Measurements from ENCODE around the gene GLB1L3. TPM values are rescaled to one million over a fixed set of nuclear protein-coding genes. Genes with fewer than 3 reads are reported as not detected.

The GLB1L3 gene
- total RNA-seq, 1 experiment from 2014 or later: not detected

- ChIA-PET RAD21 (ENCODE audit: low non-redundant PET in 1 of 2, low total read pairs in 2 of 2, uncharacterized antibody in 2 of 2, unreplicated experiment in 2 of 2) (no interaction called here), POLR2A (interaction anchor here (0.9 kb wide), 1 partner anchor 28 kb away, joined by 4 read pairs; the partner anchor contains the start of genes NCAPD3 and VPS26B), CTCF (no interaction called here)
- Histone ChIP-seq H3K4me2 (ENCODE audit: low read length) (peak overlapping the region; percentile 87), H3K9me2 (ENCODE audit: insufficient read depth) (no peaks in the 10 kb centered on the region), H3K4me3 (replicated peaks in 1 of 2; ENCODE audit: low read depth in 1 of 2, low read length in 2 of 2) (peak overlapping the region; percentile 73 to 79), H3K79me2 (ENCODE audit: insufficient read depth, low read length) (peaks cover 23% of the 10 kb centered on the region), H3K27ac (ENCODE audit: low read depth, low read length) (no peak overlapping the region), H3K36me3 (ENCODE audit: control insufficient read depth in 1 of 2, insufficient read depth in 2 of 2, low read length in 2 of 2) (peaks cover 5 to 6% of the 10 kb centered on the region in 2 experiments; a peak in 2 of 4 replicates), H4K20me1 (ENCODE audit: insufficient read depth) (no peaks in the 10 kb centered on the region), H3K9me3 (ENCODE audit: control insufficient read depth in 1 of 2, insufficient read depth in 1 of 2, low read depth in 1 of 2, low read length in 2 of 2) (no peaks in the 10 kb centered on the region), H2AFZ (ENCODE audit: low read depth, low read length, poor library complexity, severe bottlenecking) (peak overlapping the region; percentile 72), H3K27me3 (ENCODE audit: insufficient read depth, low read length) (no peaks in the 10 kb centered on the region), H3K4me1 (ENCODE audit: control insufficient read depth in 1 of 2, insufficient read depth in 2 of 2, low read length in 2 of 2) (peaks cover 2 to 9% of the 10 kb centered on the region in 2 experiments; a peak in 2 of 4 replicates), H3K9ac (ENCODE audit: low read length) (peak overlapping the region; percentile 59)
- intact Hi-C loops (cut with micrococcal nuclease): loop anchor here (2.0 to 10.0 kb wide), 3 partner anchors 28 to 328 kb away; partner anchors contain the start of gene VPS26B
- ATAC-seq: peak; percentile 45
- no peak for TF ChIP-seq ZNF274 (IDR thresholded peaks at IDR 0.05; ENCODE audit: low read depth, low read length)
- TF ChIP-seq SRF (IDR thresholded peaks at IDR 0.05; ENCODE audit: low read depth): no peak
- TF ChIP-seq CEBPB (IDR thresholded peaks at IDR 0.05; ENCODE audit: low read depth): no peak
- no peak for TF ChIP-seq EZH2 (IDR thresholded peaks at IDR 0.05)
- no peak for TF ChIP-seq FOSL1 (IDR thresholded peaks at IDR 0.05; ENCODE audit: low read depth)
- no peak for TF ChIP-seq EGR1 (IDR thresholded peaks at IDR 0.05; ENCODE audit: low read depth)
- DNase-seq (ENCODE audit: low read depth, low spot score): no peak
- BruUV-seq (replicated peaks): TSS peak; percentile 67
Measured at GRCh38 chr11:134252346-134253187, 23.6 kb upstream of the GLB1L3 start.

- Histone ChIP-seq H4K20me1 (ENCODE audit: insufficient read depth) (no peaks in the 10 kb centered on the region), H3K4me1 (ENCODE audit: control insufficient read depth in 1 of 2, insufficient read depth in 2 of 2, low read length in 2 of 2) (peaks cover 2 to 9% of the 10 kb centered on the region in 2 experiments; a peak in 2 of 4 replicates), H3K79me2 (ENCODE audit: insufficient read depth, low read length) (peaks cover 23% of the 10 kb centered on the region), H3K4me3 (replicated peaks in 1 of 2; ENCODE audit: low read depth in 1 of 2, low read length in 2 of 2) (peak within 1 kb of the TSS; percentile 73 to 79), H2AFZ (ENCODE audit: low read depth, low read length, poor library complexity, severe bottlenecking) (peak within 1 kb of the TSS; percentile 72), H3K9ac (ENCODE audit: low read length) (peak within 1 kb of the TSS; percentile 74), H3K27me3 (ENCODE audit: insufficient read depth, low read length) (no peaks in the 10 kb centered on the region), H3K27ac (ENCODE audit: low read depth, low read length) (peak within 1 kb of the TSS; percentile 47; the same call in 1 of the 2 replicates), H3K36me3 (ENCODE audit: control insufficient read depth in 1 of 2, insufficient read depth in 2 of 2, low read length in 2 of 2) (peaks cover 0 to 6% of the 10 kb centered on the region in 2 experiments; a peak in 1 of 4 replicates), H3K9me3 (ENCODE audit: control insufficient read depth in 1 of 2, insufficient read depth in 1 of 2, low read depth in 1 of 2, low read length in 2 of 2) (no peaks in the 10 kb centered on the region), H3K4me2 (ENCODE audit: low read length) (peak within 1 kb of the TSS; percentile 87), H3K9me2 (ENCODE audit: insufficient read depth) (no peaks in the 10 kb centered on the region)
- intact Hi-C loops (cut with micrococcal nuclease): loop anchor here (2.0 to 10.0 kb wide), 3 partner anchors 29 to 329 kb away; partner anchors contain the start of gene VPS26B
- peak; percentile 99 for ATAC-seq
- BruUV-seq (replicated peaks): no TSS peak
- CTCF ChIA-PET: interaction anchor here (0.8 to 1.0 kb wide), 2 partner anchors 9 to 45 kb away, joined by 3 read pairs; no protein-coding TSS in a partner anchor
- peak; percentile 90 for DNase-seq (ENCODE audit: low read depth, low spot score)
- POLR2A ChIA-PET: interaction anchor here (0.9 kb wide), 1 partner anchor 29 kb away, joined by 4 read pairs; the partner anchor contains the start of genes NCAPD3 and VPS26B
- RAD21 ChIA-PET (ENCODE audit: low non-redundant PET in 1 of 2, low total read pairs in 2 of 2, uncharacterized antibody in 2 of 2, unreplicated experiment in 2 of 2): no interaction called here
- no peak for TF ChIP-seq REST (IDR thresholded peaks at IDR 0.05; ENCODE audit: low read depth)
- no peak for TF ChIP-seq ZFX (IDR thresholded peaks at IDR 0.05)
- TF ChIP-seq CTCF (IDR thresholded peaks at IDR 0.05 in 2 of 3, conservative IDR thresholded peaks at IDR 0.05 in 1 of 3; ENCODE audit: borderline replicate concordance in 1 of 3, insufficient read depth in 1 of 3, low read depth in 2 of 3, low read length in 2 of 3): no peak
- TF ChIP-seq POLR2AphosphoS5 (IDR thresholded peaks at IDR 0.05; ENCODE audit: low read depth, low read length): peak; percentile 92
- no peak; the same call in 1 of the 2 replicates for TF ChIP-seq MAX (IDR thresholded peaks at IDR 0.05)
Measured at GRCh38 chr11:134253188-134253993, 22.8 kb upstream of the GLB1L3 start, which contains the start of the genes ACAD8 and THYN1. TSS of gene ACAD8 (plus strand) at chr11:134253568. CDS start at chr11:134253601, 33 bp downstream. TSS of gene THYN1 (minus strand) at chr11:134253352. CDS start at chr11:134252882, 470 bp downstream.
